Neural cell (in vitro differentiated cells): Measurements from ENCODE around the gene DIRAS2. TPM values are rescaled to one million over a fixed set of nuclear protein-coding genes. Genes with fewer than 3 reads are reported as not detected.

Experiments used
- H2AFZ ChIP-seq: fragments of 200-600, 300-800 bp; sonication (generic), shearing (Covaris generic); 2 replicates; pipeline ENCODE4 v1.6.0; 2014; ENCODE audit warnings: low read depth, mild to moderate bottlenecking, antibody characterized with exemption, low read length, moderate library complexity
- H3F3A ChIP-seq: fragments of 200-600 bp; shearing (Covaris generic); 2 replicates; pipeline ENCODE4 v1.6.1; 2016; ENCODE audit warnings: mild to moderate bottlenecking, moderate library complexity, mixed read lengths, antibody characterized with exemption, low read length; ENCODE audit not compliant: insufficient read depth, poor library complexity, severe bottlenecking
- H3K27ac ChIP-seq: fragments of 200-600, 300-800 bp; sonication (generic), shearing (Covaris generic); 2 replicates; pipeline ENCODE4 v1.5.1; 2014; ENCODE audit warnings: mild to moderate bottlenecking, low read length, moderate library complexity
- H3K27me3 ChIP-seq: fragments of 300-800, 200-600 bp; sonication (generic), shearing (Covaris generic); 2 replicates; pipeline ENCODE4 v1.6.0; 2014; ENCODE audit warnings: mild to moderate bottlenecking, low read depth, low read length, moderate library complexity; ENCODE audit not compliant: insufficient read depth
- H3K36me3 ChIP-seq: fragments of 300-800, 200-600 bp; sonication (generic), shearing (Covaris generic); 2 replicates; pipeline ENCODE4 v1.5.1; 2014; ENCODE audit warnings: mild to moderate bottlenecking, antibody characterized with exemption, low read length, moderate library complexity; ENCODE audit not compliant: insufficient read depth
- H3K4me2 ChIP-seq: fragments of 300-800, 200-600 bp; sonication (generic), shearing (Covaris generic); 2 replicates; pipeline ENCODE4 v1.6.0; 2014; ENCODE audit warnings: mild to moderate bottlenecking, low read length
- H3K4me3 ChIP-seq: fragments of 300-800, 200-600 bp; sonication (generic), shearing (Covaris generic); 2 replicates; pipeline ENCODE4 v1.5.1; 2014; ENCODE audit warnings: mild to moderate bottlenecking, low read length, moderate library complexity
- H3K79me2 ChIP-seq: fragments of 200-600 bp; shearing (Covaris generic); replicated peaks from 2 replicates; pipeline ENCODE4 v1.6.0; 2014; ENCODE audit warnings: mild to moderate bottlenecking, low read length, moderate library complexity; ENCODE audit not compliant: insufficient read depth
- H3K9ac ChIP-seq: fragments of 300-800, 200-600 bp; sonication (generic), shearing (Covaris generic); 2 replicates; pipeline ENCODE4 v1.6.1; 2016; ENCODE audit warnings: mild to moderate bottlenecking, low read length, mixed read lengths
- H3K9me2 ChIP-seq: fragments of 200-600 bp; shearing (Covaris generic); 2 replicates; pipeline ENCODE4 v1.6.1; 2016; ENCODE audit warnings: mild to moderate bottlenecking, low read length, mixed read lengths; ENCODE audit not compliant: insufficient read depth
- H3K9me3 ChIP-seq: fragments of 200-600, 300-800 bp; sonication (generic), shearing (Covaris generic); 2 replicates; pipeline ENCODE4 v1.6.1; 2016; ENCODE audit warnings: mild to moderate bottlenecking, mixed run types, low read length, moderate library complexity, mixed read lengths
- H4K20me1 ChIP-seq: fragments of 200-600 bp; shearing (Covaris generic); 2 replicates; pipeline ENCODE4 v1.6.1; 2016; ENCODE audit warnings: mild to moderate bottlenecking, mixed run types; ENCODE audit not compliant: insufficient read depth
- CTCF ChIP-seq: fragments of 450-650 bp; IDR thresholded peaks from 2 replicates; pipeline ENCODE4 v1.5.1; 2014; ENCODE audit warnings: antibody characterized with exemption, mild to moderate bottlenecking, moderate library complexity; ENCODE audit not compliant: poor library complexity, severe bottlenecking
- EP300 ChIP-seq: fragments of 450-650 bp; conservative IDR thresholded peaks from 2 replicates; pipeline ENCODE4 v1.6.1; 2014; ENCODE audit warnings: antibody characterized with exemption, mild to moderate bottlenecking, moderate library complexity; ENCODE audit not compliant: poor library complexity, severe bottlenecking
- EZH2 ChIP-seq: fragments of 200-600, 300-800 bp; shearing (Covaris generic), sonication (generic); IDR thresholded peaks from 2 replicates; pipeline ENCODE4 v1.6.1; 2014; ENCODE audit warnings: antibody characterized with exemption, low read length, borderline replicate concordance, mild to moderate bottlenecking; ENCODE audit not compliant: insufficient read depth, poor library complexity, severe bottlenecking
- MXI1 ChIP-seq: fragments of 450-650 bp; conservative IDR thresholded peaks from 2 replicates; pipeline ENCODE4 v1.6.1; 2014; ENCODE audit warnings: antibody characterized with exemption, mild to moderate bottlenecking; ENCODE audit not compliant: poor library complexity, severe bottlenecking
- POLR2AphosphoS5 ChIP-seq: IDR thresholded peaks from 2 replicates; pipeline ENCODE4 v1.6.1; 2012
- RAD21 ChIP-seq: fragments of 450-650 bp; conservative IDR thresholded peaks from 2 replicates; pipeline ENCODE4 v1.6.1; 2014; ENCODE audit warnings: antibody characterized with exemption, mild to moderate bottlenecking, moderate library complexity
- REST ChIP-seq: IDR thresholded peaks from 2 replicates; pipeline ENCODE4 v1.6.1; 2012; ENCODE audit warnings: borderline replicate concordance
- SMC3 ChIP-seq: fragments of 450-650 bp; conservative IDR thresholded peaks from 2 replicates; pipeline ENCODE4 v1.6.1; 2014; ENCODE audit warnings: antibody characterized with exemption, mild to moderate bottlenecking, moderate library complexity; ENCODE audit not compliant: poor library complexity
- TAF1 ChIP-seq: IDR thresholded peaks from 2 replicates; pipeline ENCODE4 v1.6.1; 2012; ENCODE audit warnings: low read depth
- polyA plus RNA-seq: library from polyadenylated mRNA; depleted of rRNA; stranded (reverse); fragments of >200 nt; gene quantifications from 2 replicates; pipeline ENCODE4 v1.2.3, GENCODE V29; 2014

DIRAS2 gene
- polyA plus RNA-seq, 1 donor from 2014 or later = 26.7 TPM

GRCh38 chr9:90629354-90629753 is 13.3 kb downstream of the DIRAS2 start:
- no peaks in the 10 kb centered on the region for H3K9me3 ChIP-seq
- H3K4me2 ChIP-seq = no peak overlapping the region
- H3K9ac ChIP-seq = no peak overlapping the region
- no peaks in the 10 kb centered on the region for H3K27me3 ChIP-seq
- TF ChIP-seq EP300 = no peak
- no peak for TF ChIP-seq RAD21
- no peak for TF ChIP-seq SMC3
- no peak for TF ChIP-seq EZH2
- TF ChIP-seq CTCF = no peak
- TF ChIP-seq TAF1 = no peak
- no peak for TF ChIP-seq POLR2AphosphoS5
- TF ChIP-seq MXI1 = no peak
- TF ChIP-seq REST = no peak
- no peaks in the 10 kb centered on the region for H3F3A ChIP-seq
- H2AFZ ChIP-seq = no peak overlapping the region
- H3K79me2 ChIP-seq = peaks cover 1% of the 10 kb centered on the region
- H4K20me1 ChIP-seq = no peaks in the 10 kb centered on the region
- H3K4me3 ChIP-seq = no peak overlapping the region
- no peaks in the 10 kb centered on the region for H3K9me2 ChIP-seq
- no peaks in the 10 kb centered on the region for H3K36me3 ChIP-seq
- H3K27ac ChIP-seq = no peak overlapping the region

- Histone ChIP-seq H3K4me2 (no peak overlapping the region), H4K20me1 (no peaks in the 10 kb centered on the region), H3K9ac (no peak overlapping the region), H3K27me3 (no peaks in the 10 kb centered on the region), H2AFZ (no peak overlapping the region), H3K79me2 (no peaks in the 10 kb centered on the region), H3K4me3 (no peak overlapping the region), H3K36me3 (peaks cover 16% of the 10 kb centered on the region), H3K9me2 (no peaks in the 10 kb centered on the region), H3F3A (no peaks in the 10 kb centered on the region), H3K9me3 (no peaks in the 10 kb centered on the region), H3K27ac (no peak overlapping the region)
- no peak for TF ChIP-seq EP300
- TF ChIP-seq REST = no peak
- TF ChIP-seq EZH2 = no peak
- TF ChIP-seq POLR2AphosphoS5 = no peak
- no peak for TF ChIP-seq CTCF
- TF ChIP-seq MXI1 = no peak
- TF ChIP-seq RAD21 = no peak
- TF ChIP-seq SMC3 = no peak
- TF ChIP-seq TAF1 = no peak
Observed at GRCh38 chr9:90616806-90617205, 25.8 kb downstream of the DIRAS2 start.
